Medulla oblongata (tissue), 1 donor: ENCODE measurements around the gene C11orf24.

ENCODE experiments used
- DNase-seq: peaks from one replicate; pipeline ENCODE4 v3.0.0-alpha.2; 2015; ENCODE audit errors: extremely low spot score

C11orf24 gene

GRCh38 chr11:68271781-68272608, at the start of gene C11orf24:
Gene C11orf24, minus strand, starts transcription at chr11:68271973. Its CDS starts 8,206 bp downstream, at chr11:68263767.
- DNase-seq, result peak; percentile 98

GRCh38 chr11:68317147-68317785, 45.5 kb upstream of the C11orf24 start:
- no peak for DNase-seq

- DNase-seq, result no peak
These were observed 43.6 kb upstream of the C11orf24 start for GRCh38 chr11:68315171-68315920.

- no peak for DNase-seq
These were observed 42.7 kb upstream of the C11orf24 start for GRCh38 chr11:68314203-68315170.

- DNase-seq, result no peak
These were observed 41.9 kb upstream of the C11orf24 start for GRCh38 chr11:68313574-68314202.

GRCh38 chr11:68312780-68313573, 41.2 kb upstream of the C11orf24 start:
- no peak for DNase-seq

- DNase-seq, result no peak
These were observed 40.5 kb upstream of the C11orf24 start, which contains the start of gene LRP5 for GRCh38 chr11:68312117-68312779. Gene LRP5, plus strand, starts transcription at chr11:68312591. Its CDS starts 124 bp downstream, at chr11:68312715.

GRCh38 chr11:68311160-68312116, 39.7 kb upstream of the C11orf24 start:
- DNase-seq, result no peak

- DNase-seq, result no peak
These were observed 37.9 kb upstream of the C11orf24 start for GRCh38 chr11:68309621-68310185.

GRCh38 chr11:68308068-68308467, 36.3 kb upstream of the C11orf24 start:
- DNase-seq, result peak; percentile 26

- no peak for DNase-seq
These were observed 34.9 kb upstream of the C11orf24 start for GRCh38 chr11:68306636-68307035.

GRCh38 chr11:68303982-68304780, 32.4 kb upstream of the C11orf24 start:
- DNase-seq, result no peak

- DNase-seq, result peak; percentile 39
These were observed 31.3 kb upstream of the C11orf24 start for GRCh38 chr11:68303083-68303482.

GRCh38 chr11:68302670-68303069, 30.9 kb upstream of the C11orf24 start:
- no peak for DNase-seq

- DNase-seq, result no peak
These were observed 30.5 kb upstream of the C11orf24 start for GRCh38 chr11:68302256-68302655.

GRCh38 chr11:68300076-68300830, 28.5 kb upstream of the C11orf24 start:
- no peak for DNase-seq
